GM19455 (cell line): ENCODE measurements around the gene NPIPB2.
"Not testable (repeated sequence)": the region's sequence is repeated elsewhere in the genome, so short reads cannot be mapped to it uniquely, and the experiment has no call there.

Experiments used
- ATAC-seq: cut with Tn5 transposase; IDR thresholded peaks from one replicate; pipeline ENCODE4 v1.9.1; 2021; ENCODE audit not compliant: unreplicated experiment

Gene NPIPB2

DNA sequence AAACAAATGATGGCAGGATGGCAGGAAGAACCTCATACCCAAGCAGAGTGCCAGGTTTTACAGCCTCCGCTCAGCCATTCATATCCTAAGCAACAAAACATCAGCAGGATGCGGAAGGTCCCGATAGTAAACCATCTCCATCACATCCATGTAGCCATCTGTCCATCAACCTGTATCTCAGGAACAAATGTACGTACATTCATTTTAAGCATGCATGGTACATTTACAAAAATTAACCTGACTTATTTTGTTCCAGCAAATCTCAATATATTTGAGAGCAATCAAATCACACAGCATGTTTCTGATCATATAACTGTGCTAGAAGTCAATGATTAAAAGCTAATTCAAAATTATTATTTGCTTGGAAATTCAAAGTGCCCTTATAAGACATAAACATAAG is at the start of gene NPIPB2:
Gene NPIPB2 (minus strand): TSS at position 101 of the 400 bp plus-strand sequence. CDS start 0 bp downstream, at position 101.
- not testable (repeated sequence) for ATAC-seq

DNA sequence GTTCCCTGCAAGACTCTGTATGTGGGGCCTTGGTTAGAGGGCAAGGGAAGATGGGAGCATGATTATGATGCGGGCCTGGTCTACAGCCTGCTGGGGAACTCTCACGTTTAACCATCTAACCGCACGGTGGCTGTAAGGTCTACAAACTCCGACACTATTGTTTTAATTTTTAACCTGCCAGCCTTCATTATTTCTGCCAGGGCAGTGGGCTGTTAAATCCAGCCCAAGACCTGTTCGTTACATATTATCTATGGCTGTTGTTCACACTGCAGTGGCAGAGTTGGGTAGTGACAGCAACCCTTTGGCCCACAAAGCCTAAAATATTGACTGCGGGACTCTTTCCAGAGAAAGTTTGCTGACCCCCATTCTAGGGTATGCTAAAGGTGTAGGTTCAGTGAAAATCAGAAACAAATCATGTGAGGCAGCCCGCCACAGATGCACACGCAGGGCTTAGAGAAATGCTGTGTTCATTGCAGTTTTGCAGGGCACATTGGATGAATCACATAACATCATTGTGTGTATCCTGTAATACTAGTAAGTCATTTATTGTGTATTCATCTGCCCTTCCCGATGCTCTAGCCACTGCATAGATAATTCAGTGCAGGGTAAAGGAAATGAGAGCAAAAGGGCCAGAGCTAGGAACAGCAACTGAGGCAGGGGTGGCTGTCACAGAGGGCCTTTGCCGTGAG is 49.0 kb upstream of the NPIPB2 start:
- ATAC-seq, result no peak

DNA sequence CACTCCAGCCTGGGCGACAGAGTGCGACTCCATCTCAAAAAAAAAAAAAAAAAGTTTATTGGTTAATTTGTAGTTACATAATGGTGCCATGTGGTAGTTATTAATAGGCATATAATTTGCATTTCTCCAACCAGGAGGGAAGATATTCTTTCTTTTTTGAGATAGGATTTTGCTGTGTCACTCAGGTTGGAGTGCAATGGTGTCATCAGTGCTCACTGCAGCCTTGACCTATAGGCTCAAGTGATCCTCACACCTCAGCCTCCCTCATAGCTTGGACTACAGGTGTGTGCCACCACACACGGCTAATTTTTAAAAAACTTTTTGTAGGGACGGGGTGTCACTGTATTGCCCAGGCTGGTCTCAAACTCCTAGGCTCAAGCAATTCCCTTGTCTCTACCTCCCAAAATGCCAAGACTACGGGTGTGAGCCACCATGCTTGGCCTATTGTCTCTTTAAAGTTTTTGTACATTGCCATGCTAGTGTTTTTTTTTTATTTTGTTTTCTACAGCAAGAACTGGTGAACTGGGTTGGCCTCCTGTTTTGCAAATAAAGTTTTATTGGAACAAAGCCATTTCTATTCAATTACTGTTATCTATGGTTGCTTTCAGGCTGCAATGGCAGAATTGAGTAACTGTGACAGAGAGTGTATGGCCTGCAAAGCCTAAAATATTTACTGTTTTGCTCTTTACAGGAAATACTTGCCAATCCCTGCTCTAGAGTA is 46.6 kb upstream of the NPIPB2 start:
- no peak for ATAC-seq

DNA sequence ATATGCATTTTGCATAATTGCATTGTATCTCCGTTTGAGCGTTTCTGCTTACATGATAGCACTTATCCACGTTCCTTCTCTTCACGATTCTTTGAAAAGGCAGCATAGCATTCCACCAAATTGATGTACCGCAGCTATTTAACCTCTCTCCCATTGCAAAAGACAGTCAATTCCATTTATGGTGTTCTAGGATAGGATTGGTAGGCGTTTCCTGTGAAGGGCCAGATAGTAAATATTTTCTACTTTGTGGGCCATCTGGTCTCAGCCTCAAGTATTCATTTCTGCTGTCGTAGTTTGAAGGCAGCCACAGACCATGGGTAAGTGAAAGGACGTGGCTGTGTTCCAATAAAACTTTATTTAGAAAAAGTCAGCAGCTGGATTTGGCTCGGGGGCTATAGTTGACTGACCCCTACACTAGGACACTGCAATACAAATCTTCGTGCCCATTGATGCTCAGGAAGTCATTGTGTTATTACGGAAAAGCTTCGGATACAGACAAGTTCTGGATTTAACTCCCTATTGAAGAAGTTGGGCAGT is 44.7 kb upstream of the NPIPB2 start:
- ATAC-seq, result no peak

DNA sequence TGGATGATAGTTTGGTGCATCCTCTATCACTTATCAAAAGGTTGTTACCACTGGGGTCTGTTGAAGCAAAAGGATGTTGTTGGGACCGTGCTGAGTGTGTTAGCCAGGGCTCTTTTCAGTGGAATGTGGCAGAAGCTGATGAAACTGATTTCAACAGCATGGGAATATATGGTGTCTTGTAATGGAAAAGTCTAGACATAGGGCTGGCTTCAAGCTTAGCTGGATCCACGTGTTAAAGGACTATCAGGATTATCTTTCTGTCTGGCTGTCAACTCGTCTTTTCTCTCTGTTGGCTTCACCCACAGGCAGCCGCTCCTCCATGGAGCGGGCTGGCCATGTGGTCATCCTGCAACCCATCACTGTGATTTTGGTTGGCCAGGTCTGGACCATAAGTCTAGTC is 43.4 kb upstream of the NPIPB2 start:
- ATAC-seq, result no peak

DNA sequence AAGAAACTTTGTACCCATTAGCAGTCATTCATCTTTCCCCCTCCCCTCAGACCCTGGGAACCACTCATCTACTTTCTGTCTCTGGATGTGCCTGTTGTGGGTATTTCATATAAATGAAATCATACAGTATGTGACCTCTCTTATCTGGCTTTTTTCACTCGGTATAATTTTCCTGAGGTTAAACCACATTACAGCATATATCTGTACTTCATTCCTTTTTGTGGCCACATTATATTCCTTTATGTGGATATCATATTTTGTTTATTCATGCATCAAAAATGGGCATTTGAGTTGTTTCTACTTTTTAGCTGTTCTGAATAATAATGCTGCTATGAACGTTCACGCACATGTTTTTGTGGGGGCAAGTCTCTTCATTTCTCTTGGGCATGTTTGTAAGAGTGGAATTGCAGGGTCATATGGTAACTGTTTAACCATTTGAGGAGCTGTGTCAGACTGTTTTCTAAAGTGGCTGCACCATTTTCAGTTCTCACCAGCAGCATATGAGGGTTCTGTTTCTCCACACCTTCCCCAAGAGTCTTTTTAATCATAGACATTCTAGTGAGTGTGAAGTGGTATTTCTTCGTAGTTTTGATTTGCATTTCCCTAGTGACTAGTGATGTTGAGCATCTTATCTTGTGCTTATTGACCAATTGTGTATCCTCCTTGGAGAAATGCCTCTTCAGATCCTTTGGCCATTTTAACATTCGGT is 38.4 kb upstream of the NPIPB2 start:
- no peak for ATAC-seq

DNA sequence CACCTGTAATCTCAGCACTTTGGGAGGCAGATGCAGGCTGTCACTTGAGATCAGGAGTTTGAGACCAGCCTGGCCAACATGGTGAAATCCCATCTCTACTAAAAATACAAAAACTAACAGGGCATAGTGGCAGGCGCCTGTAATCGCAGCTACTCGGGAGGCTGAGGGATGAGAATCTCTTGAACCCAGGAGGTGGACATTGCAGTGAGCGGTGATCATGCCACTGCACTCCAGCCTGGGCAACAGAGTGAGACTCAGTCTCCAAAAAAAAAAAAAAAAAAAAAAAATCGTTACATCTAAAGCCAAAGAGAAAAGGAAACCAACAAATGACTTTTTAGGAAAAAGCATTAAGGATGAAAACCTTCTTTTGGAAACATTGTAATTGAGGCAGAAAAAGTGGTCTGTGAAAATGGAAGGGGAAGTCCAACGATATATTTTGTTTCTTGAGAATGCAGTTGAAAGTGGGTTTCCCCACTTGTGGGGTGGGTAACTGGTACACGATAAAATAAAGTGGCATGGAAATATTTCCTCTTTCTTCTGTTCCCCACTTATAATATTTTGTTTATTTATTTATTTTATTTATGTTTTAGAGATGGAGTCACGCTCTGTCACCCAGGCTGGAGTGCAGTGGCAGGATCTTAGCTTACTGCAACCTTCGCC is 37.3 kb upstream of the NPIPB2 start:
- no peak for ATAC-seq

DNA sequence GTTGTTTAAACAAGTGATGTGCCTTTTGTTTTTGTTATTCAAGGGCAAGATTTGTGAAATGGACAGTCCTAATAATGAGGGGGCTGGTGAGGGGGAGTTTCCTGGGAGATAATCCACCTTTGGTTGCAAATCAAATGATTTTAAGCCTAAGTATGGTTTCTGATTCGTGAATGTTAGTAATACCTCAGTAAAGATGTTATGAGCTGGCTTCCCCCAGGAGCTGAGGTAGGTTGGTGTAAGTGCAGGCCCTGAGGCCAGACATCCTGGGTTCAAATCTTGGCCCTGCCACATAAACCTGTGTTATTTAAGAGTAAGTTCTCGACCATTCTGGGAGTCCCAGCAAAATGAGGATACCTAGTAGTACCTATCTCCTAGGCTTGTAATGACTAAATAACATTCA is 36.2 kb upstream of the NPIPB2 start:
- no peak for ATAC-seq

DNA sequence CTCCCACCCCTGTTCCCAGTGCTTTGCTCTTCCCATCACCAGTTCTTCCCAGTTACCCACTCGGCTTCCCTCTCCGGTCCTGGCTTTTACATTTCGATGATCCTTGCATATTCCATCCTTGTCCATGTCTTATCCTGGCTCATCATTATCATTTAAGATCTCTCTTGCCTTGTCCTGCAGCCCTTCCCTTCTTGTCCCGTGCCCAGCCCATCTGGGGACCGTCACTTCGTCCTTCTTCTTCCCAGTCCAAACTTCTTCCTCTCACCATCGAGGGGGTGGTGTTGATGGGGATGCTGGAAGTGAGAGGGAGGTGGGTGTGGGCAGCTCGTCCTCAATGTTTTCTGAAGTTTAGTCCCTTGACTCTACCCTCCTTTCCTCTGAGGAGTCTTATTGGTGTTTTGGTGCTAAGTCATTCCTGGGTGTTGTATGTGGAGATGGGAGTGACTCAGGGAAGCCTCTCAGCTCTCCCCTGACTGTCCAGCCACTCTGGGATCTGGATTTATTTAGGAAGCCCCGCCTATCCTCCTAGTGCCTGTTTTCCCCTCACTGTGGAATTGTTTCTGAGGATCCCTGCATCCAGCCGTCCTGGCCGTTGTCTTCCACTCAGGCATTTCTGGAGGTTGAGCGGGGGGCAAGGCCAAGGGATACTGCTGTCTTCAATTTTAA is 35.7 kb upstream of the NPIPB2 start:
- no peak for ATAC-seq

DNA sequence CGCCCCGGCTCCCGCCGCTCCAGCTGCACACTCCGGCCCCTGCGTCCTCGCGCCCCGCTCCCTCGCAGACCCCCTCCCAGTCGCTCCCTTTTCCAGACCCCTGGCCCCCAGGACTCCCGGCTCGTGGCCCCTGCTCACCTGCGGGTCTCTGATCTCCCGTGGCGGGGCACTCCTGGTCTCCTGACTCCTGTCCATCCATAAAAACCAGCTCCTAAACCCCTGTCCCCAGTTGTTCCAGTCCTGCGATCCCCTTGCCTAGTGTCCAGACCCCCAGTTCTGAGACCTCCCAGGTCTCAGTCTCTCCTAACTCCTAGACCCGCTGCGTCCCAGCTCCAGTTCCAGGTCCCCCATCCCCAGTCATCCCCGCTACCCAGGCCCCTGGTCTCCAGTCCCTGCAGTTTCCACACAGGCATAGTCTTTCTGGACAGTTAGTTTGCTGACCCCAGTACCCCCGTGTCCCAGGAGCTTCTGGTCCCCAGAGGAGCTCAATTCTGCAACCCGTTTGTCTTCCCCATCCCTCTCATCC is 35.1 kb upstream of the NPIPB2 start:
- ATAC-seq, result peak; percentile 10

DNA sequence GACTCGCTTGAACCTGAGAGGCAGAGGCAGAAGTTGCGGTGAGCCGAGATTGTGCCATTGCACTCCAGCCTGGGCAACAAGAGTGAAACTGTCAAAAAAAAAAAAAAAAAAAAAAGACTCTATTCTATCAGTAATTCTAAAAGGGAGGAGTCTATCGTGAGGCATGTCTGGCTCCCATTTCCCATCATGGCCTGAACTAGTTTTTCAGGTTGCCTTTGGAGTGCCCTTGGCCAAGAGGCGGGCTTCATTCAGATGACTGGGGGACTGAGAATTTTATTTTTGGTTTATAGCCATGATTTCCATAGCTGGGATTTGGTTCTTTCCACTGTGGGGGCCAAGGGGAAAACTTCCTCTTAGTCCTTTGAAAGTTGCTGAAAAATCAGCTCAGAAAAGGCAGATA is 31.2 kb upstream of the NPIPB2 start:
- ATAC-seq, result no peak

DNA sequence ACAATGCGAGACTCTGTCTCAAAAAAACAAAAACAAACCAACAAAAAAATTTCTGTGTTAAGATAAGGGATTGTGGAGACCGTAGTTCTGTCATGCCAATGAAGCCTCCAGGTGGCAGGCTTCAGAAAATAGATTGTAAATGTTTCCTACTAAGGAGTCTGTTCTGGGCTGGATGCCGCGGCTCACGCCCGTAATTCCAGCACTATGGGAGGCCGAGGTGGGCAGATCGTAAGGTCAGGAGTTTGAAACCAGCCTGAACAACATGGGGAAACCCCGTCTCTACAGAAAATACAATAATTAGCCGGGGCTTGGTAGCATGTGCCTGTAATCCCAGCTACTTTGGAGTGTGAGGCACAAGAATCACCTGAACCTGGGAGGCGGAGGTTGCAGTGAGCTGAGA is 30.3 kb upstream of the NPIPB2 start:
- no peak for ATAC-seq

DNA sequence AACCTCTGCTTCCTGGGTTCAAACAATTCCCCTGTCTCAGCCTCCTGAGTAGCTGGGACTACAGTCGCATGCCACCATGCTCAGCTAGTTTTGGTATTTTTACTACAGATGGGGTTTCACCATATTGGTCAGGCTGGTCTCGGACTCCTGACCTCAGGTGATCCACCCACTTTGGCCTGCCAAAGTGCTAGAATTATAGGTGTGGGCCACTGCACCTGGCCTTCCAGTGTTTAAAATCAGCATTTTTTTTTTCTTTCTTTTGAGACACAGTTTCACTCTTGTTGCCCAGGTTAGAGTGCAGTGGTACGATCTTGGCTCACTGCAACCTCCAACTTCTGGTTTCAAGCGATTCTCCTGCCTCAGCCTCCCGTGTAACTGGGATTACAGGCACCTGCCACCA is 28.4 kb upstream of the NPIPB2 start:
- not testable (repeated sequence) for ATAC-seq

DNA sequence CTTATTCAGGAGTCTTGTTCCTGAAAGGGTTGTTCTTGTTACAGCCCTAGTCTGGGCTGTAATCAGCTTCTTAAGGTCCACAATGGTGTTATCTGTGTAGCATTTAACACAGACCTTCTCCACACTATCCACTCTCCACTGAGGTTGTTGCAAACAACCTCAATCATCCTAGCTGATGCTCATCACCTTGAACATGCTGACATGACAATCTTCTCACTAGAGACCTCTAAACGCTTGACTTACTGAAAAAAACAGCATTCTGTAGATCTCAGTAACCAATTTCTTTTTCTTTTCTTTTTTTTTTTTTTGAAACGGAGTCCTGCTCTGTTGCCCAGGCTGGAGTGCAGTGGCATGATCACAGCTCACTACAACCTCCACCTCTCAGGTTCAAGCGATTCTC is 26.7 kb upstream of the NPIPB2 start:
- ATAC-seq, result no peak

DNA sequence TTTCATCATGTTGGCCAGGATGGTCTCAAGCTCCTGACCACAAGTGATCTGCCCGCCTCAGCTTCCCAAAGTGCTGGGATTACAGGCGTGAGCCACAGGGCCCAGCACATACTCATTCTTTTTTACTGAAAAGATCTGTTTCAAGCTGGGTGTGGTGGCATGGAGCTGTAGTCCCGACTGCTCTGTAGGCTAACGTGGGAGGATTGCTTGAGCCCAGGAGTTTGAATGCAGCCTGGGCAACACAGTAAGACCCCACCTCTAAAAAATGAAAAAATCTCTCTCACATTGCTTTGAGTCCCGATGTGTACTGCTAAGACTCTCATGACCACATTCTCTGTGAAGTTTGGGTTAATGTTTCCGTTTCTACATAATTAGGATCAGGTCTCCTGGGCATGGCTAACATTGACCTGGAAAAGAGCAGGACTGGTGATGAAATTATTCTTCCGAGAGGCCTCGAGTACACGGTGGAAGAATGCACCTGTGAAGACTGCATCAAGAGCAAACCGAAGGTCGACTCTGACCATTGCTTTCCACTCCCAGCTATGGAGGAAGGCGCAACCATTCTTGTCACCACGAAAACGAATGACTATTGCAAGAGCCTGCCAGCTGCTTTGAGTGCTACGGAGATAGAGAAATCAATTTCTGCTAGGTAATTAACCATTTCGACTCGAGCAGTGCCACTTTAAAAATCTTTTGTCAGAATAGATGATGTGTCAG is 25.5 kb upstream of the NPIPB2 start:
- ATAC-seq, result no peak

DNA sequence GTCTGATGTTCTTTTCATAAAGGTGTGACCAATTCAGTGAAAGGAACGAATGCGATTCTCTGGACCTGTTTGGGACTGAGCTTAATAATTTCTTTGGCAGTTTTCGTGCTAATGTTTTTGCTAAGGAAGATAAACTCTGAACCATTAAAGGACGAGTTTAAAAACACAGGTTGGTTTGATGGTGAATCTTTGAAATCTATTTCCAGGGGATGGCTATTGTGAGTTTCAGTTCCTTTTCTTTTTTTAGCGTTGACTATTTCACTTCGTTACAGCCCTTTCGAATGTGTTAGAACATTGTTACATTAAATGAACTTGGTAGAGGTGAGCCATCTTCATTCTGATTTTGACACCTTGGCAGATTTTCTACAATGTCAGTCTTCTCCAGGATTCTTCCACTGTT is 24.3 kb upstream of the NPIPB2 start:
- ATAC-seq, result no peak

DNA sequence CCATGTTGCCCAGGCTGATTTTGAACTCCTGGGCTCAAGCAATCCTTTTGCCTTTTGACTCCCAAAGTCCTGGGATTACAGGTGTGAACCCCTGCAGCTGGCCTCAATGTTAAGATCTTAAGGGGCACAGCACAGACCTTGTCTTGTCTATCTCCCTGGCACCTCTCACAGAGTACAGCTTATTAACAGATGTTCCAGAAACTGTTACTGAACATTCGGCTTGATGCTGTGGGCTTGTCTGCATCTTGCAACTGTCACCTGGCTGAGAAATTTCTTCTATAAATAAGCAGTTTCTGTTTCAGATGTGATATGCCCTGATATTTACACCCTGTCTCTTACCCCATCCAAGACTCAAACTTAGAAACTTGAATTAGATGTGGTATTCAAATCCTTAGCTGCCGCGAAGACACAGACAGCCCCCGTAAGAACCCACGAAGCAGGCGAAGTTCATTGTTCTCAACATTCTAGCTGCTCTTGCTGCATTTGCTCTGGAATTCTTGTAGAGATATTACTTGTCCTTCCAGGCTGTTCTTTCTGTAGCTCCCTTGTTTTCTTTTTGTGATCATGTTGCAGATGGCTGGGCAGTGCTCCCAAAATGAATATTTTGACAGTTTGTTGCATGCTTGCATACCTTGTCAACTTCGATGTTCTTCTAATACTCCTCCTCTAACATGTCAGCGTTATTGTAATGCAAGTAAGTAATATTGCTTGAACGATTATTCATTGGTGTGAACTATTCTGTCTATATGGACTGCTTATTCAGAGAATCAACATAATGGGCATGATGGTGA is 23.1 kb upstream of the NPIPB2 start, which contains the start of gene TNFRSF17:
Gene TNFRSF17 (plus strand): TSS at position 450 of the 791 bp plus-strand sequence. CDS start 115 bp downstream, at position 565.
- peak; percentile 74 for ATAC-seq

DNA sequence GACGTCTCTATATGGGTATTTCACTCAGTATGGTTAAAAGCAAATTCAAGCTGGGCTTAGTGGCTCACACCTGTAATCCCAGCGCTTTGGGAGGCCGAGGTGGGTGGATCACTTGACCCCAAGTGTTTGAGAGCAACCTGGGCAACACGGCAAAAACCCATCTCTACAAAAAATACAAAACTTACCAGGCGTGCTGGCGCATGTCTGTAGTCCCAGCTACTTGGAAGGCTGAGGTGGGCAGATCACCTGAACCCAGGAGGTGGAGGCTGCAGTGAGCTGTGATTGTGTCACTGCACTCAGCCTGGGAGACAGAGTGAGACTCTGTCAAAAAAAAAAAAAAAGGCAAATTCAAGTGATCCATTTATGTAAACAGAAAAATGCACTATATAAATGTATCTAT is 21.9 kb upstream of the NPIPB2 start:
- no peak for ATAC-seq

DNA sequence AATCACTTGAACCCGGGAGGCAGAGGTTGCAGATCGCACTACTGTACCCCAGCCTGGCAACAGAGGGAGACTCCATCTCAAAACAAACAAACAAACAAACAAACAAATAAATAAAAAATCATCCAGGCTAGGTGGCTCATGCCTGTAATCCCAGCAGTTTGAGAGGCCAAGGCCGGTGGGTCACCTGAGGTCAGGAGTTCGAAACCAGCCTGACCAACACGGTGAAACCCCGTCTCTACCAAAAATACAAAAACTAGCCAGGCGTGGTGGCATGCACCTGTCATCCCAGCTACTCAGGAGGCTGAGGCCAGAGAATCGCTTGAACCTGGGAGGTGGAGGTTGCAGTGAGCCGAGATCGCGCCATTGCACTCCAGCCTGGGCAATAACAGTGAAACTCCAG is 21.1 kb upstream of the NPIPB2 start:
- not testable (repeated sequence) for ATAC-seq
